B cell (primary cell): ENCODE results near the gene MAT1A.

Experiments used
- CTCF ChIP-seq: fragments of 200-600 bp; IDR thresholded peaks from one replicate; pipeline ENCODE4 v1.8.0; 2022; ENCODE audit warnings: antibody characterized with exemption, mild to moderate bottlenecking
- EZH2 ChIP-seq: IDR thresholded peaks from 2 replicates; pipeline ENCODE4 v1.6.1; 2012; ENCODE audit warnings: borderline replicate concordance, low read depth, mild to moderate bottlenecking, moderate library complexity, low read length; ENCODE audit not compliant: insufficient read depth, poor library complexity, severe bottlenecking

GRCh38 chr10:80277016-80277415, 12.4 kb downstream of the MAT1A start:
- TF ChIP-seq CTCF: no peak
- TF ChIP-seq EZH2: no peak
